Peyer's patch (tissue), 4 donors: ENCODE measurements around the gene CHKB.

Source experiments
- CTCF ChIP-seq, 6 experiments: fragments of 450-650 bp in 4 of 6; fragments of 200-600 bp in 2 of 6; sonication (generic) in 1 of 6; IDR thresholded peaks; one replicate each; pipeline ENCODE4 v1.5.1; 2017 to 2019; ENCODE audit warnings: antibody characterized with exemption in 6 of 6, mild to moderate bottlenecking in 3 of 6, moderate library complexity in 1 of 6
- POLR2A ChIP-seq, 2 donors: fragments of 450-650 bp; IDR thresholded peaks; one replicate each; pipeline ENCODE4 v1.5.1; 2017; ENCODE audit warnings: antibody characterized with exemption in 2 of 2, mild to moderate bottlenecking in 2 of 2, moderate library complexity in 2 of 2

- TF ChIP-seq POLR2A (IDR thresholded peaks at IDR 0.05) (no peak), CTCF (IDR thresholded peaks at IDR 0.05) (no peak)
Observed at GRCh38 chr22:50553310-50553709, 29.3 kb downstream of the CHKB start.
